HG02884 (cell line): ENCODE data around the gene SLC5A10.

Source experiments
- ATAC-seq: cut with Tn5 transposase; IDR thresholded peaks from one replicate; pipeline ENCODE4 v1.9.1; 2021; ENCODE audit warnings: mild to moderate bottlenecking, moderate library complexity; ENCODE audit not compliant: unreplicated experiment

Gene SLC5A10

DNA sequence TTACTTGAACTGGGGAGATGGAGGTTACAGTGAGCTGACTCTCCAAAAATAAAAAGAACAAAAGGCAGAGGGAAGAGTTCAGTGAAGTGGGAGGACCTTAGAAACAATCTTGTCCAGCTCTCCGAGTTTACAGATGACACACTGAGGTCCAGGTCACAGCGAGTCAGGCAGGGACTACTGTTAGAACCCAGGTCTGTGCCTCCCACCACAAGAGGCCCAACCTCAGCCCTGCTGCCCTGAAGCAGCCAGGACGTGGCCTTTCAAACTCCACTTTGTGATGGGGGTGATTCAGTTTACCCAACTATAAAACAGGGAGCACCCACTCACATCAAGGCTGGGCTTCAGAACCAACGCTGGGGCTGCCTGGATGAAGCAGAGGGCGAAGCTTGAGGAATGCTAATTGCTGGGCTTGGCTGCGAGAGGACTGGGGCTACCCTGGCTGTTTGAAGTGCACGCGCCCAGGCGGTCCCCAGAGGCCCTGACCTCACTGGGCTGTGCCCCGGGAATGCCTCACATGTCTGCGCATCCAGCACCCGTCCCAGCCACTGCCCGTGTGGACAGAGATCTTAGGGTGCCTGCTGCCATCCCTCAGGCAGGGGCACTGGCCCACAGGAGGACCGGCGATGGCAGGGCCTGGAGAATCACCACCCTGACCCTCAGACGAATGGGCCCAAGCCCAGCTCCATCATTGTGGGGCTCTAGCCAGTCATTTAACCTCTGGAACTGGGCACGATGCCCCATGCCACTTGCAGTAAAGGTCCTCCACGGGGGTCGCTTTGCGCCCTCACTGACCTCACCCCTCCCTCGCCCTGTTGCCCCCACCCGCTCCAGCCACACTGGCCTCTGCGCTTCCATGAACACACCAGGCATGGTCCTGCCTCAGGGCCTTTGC, 11.4 kb downstream of the SLC5A10 start:
- ATAC-seq: no peak

DNA sequence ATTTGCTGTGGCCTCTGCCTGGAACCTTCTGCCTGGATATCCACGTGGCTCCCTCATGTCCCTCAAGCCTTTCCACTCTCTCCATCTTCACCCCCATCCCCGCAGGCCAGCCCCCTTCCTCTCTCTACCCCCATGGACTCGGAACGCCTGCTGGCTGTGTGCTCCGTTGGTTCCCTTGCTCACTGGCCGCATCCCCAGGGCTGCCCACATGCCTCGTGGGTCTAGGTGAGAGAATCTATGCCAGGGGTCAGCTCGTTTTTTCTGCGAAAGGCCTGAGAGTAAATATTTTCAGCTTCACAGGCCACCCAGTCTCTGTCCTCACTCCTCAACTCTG, 12.0 kb downstream of the SLC5A10 start:
- ATAC-seq: no peak

DNA sequence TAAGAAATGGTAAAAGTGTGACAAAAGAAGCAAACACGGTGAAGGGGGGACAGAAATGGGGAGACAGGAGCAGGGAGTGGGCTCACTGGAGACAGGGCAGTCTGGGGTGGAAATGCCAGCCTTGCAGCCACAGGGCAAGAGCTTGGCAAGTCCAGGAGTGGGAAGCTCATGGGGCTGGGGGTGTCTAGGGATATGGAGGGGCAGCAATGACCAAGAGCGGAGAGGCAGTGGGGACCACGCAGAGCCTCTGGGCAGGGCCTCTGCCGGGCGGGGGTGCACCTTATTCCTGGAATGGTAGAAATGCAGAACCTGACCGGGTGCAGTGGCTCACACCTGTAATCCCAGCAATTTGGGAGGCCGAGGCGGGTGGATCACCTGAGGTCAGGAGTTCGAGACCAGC, 12.6 kb downstream of the SLC5A10 start:
- ATAC-seq: no peak

DNA sequence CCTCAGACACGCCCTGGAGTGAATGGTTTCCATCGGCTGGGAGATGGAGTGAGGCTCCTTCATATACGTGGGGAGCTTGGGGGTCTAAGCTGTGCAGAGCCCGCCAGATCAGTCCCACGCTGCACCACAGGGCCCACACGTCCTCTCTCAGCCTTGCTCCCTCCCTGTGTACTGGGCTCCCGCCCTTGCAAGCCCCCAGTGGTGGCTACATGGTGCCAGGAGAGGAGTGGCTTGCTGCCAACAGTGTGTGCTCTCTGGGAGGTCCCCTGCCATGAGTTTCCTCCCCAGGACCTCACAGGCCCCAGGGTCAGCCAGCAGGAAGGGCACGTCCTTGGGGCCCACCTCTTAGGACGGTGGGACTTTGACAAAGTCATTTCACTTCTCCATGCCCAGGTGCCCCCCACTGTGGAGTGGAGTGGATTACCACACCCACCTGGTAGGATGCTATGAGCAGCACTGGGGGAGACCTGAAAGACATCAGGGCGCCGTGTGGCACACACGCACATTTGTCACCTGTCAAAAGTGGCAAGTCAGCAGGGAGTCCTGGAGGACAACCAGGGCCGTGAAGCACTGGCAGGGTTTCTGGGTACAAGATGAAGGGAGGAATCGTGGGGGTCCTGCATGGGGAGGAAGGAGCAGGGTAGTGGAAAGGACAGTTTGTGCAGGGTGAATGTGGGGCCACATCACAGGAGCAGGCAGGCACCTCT, 13.7 kb downstream of the SLC5A10 start:
- no peak for ATAC-seq

DNA sequence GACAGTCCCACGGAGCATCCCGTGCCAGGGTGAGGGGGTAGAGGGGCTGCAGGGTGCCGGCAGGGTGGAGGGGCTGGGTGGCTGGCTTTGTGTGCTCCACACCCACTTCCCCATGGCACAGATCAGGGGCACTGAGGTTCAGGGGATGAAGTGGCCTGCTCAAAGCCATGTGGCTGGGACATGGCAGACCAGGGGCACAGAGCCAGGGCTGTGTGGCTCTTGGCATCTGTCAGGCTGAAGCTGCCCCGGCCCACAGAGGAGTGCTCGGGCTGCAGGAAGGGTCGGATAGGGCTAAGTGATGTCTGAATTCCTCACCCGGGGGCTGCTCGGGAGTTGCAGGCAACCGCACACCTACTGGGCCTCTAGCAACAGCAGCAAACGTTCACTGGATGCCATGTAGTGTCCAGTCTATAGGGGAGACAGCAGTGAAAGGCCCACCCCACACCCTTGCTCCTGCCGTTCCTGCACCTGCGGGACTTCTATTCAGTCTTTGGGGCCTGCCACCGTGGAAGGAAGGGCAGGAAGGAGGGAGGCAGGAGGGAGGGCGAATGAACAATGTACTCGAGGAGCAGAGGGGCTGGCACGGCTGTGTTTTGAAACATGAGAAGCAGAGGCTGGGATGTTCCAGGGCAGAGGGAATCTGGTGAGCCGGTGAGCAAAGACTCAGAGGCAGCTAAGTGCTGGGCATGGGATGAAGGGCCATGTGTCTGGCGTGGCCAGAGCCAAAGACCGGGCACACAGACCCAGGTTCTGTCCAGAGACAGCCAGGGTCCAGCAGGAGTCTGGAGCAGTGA, 15.1 kb downstream of the SLC5A10 start:
- ATAC-seq: no peak

DNA sequence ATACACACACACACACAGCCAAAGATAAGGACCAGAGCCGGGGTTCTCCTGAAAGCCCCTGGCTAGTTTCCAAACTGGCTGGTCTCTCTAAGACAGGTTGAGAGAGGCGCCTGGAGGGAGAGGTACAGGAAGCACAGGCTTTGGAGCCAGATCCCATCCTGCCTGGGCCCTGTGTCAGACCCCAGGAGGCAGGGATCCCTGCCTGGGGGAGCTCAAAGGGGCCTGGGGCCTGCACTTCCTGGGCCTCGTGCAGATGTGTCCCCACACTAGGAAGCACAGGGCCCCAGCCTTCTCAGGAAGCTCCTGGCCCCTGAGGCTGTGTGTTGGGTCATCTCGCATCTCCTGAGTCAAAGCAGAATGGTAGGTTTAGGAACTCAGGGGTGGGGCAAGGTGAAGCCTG, 16.0 kb downstream of the SLC5A10 start:
- ATAC-seq: no peak

DNA sequence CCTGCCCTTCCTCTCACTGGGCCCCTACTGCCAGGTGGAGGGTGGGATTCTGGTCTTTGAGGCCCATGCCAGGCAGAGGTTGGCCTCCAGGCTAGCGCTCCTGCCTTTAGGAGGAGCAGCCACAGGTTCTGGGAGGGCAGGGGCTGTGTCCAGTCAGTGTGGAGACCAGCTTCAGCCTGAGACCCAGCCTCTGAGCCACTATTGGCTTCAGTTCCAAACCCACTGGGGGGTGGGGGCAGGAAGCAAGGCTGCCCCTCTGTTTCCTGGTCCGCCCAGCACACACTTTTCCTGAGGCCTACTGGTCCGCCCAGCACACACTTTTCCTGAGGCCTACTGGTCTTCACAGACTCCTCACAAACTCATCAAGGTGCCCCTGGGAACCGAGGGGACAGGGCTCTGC, 16.4 kb downstream of the SLC5A10 start:
- ATAC-seq: no peak

DNA sequence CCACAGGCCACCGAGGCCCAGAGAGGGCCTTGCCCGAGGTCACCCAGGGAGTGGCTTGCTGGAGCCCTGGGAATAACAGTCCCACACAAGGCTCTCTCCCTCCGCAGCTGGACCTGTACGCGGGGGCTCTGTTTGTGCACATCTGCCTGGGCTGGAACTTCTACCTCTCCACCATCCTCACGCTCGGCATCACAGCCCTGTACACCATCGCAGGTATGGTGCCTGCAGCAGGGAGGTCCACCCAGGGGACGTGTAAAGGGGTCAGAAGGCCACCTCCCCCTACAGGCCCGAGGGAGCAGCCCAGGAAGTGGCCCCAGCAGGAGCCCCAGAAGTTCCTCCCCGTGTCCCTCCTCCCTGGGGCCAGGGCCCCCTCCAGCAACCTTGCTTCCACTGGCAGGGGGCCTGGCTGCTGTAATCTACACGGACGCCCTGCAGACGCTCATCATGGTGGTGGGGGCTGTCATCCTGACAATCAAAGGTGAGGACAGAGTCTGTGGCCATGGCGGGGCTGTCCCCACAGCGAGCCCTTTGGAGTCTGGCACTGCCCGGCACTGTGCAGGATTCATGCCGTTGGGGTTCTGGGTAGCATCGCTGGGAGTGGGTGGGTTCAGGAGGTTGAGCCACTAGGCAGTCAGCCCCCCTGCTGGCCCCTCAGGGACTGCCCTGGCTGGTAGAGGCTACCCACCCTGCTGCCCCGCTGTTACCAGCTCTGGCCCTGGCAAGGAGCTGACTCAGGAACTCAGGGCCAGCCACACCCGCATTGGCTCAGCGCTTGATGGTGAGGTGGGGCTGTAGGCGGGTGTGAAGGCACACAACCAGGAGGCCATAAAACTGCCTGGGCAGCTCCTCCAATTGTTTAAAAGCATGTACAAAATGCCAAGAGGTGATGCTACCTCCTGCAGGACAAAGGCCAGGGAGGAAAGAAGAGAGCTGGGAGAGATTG, 17.3 kb downstream of the SLC5A10 start:
- no peak for ATAC-seq

DNA sequence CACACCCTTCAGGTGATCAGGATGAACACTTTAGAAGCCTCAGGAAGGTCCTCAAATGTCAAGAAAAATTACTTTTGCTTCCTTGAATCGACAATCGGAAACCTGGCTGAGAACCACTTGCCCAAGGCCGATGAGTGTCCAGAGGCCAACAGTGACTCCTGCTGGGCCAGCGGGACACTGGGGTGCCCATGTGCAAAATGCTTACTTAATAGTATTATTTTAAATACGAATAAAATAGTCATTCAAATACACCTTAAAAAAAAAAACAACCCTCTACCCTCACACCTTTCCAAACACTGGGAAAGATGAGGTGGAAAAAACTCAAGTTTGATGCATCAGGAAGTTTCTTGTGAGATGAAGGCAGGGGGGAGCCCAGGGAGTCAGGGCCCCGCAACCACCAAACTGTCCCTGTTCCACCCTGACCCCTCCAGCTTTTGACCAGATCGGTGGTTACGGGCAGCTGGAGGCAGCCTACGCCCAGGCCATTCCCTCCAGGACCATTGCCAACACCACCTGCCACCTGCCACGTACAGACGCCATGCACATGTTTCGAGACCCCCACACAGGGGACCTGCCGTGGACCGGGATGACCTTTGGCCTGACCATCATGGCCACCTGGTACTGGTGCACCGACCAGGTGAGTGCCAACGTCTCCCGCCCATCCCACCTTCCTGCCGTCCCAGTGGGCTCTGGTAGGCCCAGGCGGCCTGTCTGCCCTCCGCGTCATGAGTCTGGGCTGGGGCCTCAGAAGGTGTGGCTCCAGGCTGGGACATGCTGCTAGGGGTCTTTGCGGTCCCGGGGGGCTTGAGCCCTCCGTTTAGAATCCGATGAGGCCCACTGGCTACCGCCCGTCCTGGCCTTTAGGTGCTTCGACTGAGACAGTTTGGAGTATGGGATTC, 18.9 kb downstream of the SLC5A10 start:
- no peak for ATAC-seq

DNA sequence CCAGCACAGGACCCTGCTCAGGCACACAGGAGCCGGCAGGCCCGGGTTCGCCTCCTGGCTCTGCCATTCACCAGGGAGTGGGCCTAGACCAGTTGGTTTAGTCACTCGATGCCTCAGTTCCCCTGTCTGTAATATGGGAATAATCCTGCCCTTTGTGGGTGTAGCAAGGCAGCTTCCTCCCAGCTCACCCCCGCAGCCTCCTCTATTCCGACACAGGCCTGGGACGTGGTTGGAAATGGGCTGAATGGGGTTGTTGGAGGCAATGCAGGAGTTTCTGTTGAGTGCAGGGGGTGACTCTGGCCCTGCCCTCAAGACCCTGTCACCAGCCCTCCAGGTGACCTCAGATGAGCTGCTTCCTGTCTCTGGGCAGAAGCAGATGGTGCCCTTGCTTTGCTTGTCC, 19.8 kb downstream of the SLC5A10 start:
- ATAC-seq: no peak

DNA sequence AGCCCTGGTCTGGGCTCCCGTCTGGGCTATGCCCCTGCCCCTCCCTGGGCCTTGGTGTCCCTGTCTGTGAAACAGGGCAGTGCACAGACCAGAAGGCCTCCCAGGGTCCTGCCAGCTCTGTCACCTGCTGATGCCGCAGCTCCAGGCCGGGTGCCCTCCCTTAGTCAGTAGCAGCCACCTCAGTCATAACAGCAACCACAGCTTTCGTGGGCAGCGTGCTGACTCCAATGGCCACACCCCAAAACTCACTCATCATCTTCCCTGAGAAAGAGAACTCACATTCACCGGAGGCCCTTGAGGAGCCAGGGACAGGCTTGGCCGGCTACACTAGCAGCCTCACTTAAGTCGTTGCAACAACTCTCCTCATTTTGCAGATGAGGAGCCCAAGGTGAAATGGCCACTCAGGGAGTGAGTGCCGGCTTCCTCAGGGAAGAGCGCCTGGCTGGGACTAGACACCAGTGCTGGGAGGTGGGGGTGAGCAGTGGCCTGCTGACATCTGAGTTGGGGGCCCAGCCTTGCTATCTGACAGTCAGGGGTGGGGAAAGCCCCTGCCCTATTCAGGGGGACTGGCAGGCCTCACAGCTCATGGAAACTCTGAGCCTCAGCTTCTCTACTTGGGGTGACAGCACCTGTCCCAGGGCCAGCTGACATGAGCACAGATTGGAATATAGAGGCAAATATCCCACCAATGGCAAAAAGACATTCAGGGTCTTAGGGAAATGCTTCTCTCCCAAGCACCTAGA, 22.6 kb downstream of the SLC5A10 start:
- no peak for ATAC-seq

DNA sequence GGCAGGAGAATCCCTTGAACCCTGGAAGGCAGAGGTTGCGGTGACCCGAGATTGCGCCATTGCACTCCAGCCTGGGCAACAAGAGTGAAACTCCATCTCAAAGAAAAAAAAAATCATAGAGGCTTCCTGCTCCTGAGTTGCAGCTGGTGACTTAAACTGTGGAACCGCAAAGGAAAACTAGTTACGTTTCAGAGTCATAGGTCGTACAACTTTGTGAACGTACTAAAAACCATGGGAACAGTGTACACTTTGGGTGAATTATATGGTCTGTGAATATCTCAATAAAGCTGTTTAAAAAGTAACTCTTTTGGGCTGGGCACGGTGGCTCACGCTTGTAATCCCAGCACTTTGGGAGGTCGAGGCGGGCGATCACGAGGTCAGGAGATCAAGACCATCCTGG, 23.6 kb downstream of the SLC5A10 start:
- ATAC-seq: no peak

DNA sequence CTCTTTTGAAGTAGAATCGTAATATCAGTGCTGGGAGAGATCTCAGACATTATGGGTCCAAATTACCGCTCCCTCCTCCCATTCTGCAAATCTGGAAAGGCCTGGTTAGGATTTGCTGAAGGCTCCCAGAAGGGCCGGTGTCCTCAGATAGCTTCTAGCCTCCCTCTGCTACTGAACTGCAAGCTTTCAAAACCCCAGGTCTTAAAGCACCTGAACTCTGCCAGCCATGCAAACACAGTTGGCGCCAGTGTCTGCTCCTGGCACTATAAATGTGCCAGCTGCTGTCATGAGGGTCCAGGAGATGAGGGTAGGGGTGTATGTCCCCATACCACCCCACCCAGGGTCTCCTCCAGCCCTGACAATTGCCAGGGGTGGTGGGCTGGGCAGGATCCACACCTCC, 24.2 kb downstream of the SLC5A10 start:
- ATAC-seq: no peak

DNA sequence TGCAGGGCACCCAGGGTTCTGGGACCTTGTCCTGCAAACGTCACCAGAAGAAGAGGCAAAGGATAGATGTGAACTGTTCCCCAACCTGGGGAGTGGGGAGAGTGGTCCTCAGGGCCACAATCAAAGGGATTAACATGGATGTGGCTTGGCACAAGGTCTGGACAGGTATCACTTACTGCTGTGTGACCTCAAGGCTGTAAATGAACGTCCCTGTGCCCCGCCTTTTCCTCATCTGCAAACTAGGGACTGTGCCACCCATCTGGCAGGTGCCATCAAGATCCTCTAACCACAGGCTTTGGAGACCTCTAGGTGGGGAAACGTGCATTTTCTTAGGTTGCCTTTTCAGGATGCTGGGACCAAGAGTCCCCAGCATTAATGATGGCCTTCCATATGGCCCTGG, 25.1 kb downstream of the SLC5A10 start:
- ATAC-seq: no peak

DNA sequence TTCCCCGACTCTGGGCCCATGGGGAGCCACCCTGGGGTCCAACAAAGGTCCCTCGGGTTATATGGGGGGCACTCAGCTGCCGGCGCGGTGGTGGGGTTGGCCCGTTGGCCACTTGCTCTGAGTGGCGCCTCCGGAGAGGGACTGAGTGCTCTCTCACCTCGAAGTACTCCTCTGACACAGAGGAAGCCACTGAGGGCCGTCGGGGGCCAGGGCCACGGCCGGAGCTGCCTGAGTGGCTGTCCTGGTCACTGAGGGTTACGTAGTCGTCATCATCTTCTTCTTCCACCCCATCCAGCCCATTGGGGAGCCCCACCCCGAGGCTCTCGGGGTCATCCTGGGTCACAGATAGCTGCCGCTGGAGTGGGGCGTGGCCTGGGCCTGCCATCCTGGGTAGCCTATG, 25.7 kb downstream of the SLC5A10 start:
- ATAC-seq: no peak

DNA sequence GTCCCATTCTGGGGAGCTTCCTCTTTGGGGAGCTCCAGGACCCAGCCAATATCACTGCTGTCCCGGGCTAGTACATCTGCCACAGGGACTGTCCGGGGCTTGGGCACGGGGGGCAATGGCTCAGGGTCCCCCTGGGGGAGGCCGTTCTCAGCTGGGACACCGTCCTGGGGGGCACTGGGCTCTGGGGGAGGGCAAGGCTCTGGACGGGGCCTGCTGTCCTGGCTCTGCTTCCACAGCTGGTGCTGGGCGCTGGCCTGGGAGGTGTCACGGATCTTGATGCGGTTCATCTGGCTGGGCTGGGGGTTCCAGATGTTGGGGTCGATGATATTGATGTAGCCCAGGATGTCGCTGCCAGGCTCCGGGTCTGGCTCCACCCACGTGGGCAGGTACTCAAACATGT, 26.1 kb downstream of the SLC5A10 start:
- ATAC-seq: no peak

DNA sequence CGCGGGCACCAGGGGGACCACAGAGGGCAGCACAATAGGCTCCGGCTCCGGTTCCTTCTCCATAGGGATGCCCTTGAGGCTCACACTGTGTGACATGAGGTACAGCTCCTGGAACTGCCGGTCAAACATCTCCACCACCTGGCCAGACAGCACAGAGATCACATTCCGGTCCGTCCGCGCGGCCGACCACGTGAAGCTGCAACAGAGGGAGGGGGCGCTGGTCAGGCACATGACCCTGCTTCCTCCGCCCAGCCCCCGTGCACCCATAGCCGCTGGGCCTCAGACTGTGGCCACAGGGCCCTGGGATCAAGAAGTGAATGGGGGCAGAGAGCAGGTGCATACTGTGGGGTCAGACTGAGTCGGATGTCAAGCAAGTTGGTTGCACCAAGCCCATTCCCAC, 26.7 kb downstream of the SLC5A10 start:
- ATAC-seq: no peak

DNA sequence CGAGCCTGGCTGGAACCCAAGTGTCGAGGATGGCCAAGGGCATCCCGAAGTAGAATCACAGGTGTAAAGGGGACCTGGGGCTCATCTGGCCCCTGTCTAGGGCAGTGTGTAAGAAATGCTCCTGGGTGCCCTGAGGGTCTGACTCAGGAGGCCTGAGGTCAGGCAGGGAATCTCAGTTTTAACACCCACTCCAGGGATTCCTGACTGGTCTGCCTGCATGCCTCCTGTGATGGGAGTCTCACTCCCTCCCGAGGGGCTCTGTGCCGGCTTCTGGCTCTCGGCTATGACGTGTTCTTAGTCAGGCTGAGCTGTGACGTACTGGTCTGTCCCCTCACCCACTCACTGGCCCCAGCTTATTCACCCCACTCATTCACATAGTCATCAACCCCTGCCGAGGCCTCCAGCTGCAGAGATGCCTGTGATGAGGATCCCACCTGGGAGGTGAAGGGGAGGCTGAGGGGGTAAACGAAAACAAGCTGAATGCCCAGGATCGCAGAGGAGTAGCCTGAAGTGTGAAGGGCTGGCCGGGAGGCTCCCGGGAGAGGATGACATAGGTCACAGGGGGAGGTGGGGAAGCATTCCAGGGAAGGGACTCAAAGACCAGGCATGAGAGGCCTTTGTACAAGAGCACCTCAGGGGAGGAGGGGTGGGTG, 28.8 kb downstream of the SLC5A10 start:
- ATAC-seq: no peak

DNA sequence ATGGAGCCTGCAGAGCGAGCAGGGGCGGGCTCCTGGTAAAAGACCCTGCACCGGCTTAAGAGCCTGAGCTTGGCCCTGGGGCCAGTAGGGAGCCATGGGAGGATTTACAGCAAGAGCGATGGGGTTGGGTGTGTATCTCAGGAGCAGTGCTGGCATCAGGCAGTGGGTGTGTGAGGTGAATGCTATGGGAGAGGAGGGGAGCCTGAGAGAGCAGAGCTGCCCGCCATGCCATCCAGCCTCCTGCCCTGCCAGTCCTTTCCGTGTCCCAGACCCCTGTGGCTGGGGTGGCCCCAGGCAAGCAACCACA, 29.3 kb downstream of the SLC5A10 start:
- no peak for ATAC-seq
